ENCODE data around the gene CDC45.

DNA sequence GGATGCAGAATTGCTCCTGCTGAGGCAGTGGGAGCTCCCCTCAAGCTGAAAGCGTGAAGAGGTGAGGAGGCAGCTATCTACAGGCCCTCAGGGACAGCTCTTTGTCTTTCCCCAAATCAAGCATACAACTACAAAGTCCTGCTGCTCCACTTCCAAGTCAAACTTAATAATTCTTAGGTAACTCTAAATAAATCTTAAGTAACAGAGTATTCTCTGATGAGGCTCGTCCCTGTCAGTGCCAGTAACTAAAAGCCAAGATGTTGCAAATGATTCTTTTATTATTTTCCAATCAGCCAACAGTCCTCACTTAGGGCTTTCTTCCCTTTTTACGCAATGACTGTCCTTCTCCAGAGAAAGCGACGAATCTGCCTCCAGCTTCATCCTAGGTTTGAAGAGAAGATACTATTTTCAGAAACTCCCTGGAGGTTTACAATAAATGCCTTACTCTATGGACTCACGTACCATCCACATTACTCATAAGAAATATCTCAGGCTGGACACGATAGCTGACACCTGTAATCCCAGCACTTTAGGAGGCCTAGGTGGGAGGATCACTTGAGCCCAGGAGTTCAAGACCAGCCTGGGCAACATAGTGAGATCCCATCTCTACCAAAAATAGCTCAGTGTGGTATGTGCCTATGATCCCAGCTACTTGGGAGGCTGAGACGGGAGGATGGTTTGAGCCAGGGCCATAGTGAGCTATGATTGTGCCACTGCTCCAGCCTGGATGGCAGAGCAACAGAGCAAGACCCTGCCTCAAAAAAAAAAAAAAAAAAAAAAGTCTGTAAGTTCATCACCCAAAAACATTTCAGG lies 29.2 kb upstream of the CDC45 start:
- TF ChIP-seq POLR2A (IDR thresholded peaks at IDR 0.05; ENCODE audit: extremely low read depth, insufficient read length) (no peak), MYC (IDR thresholded peaks at IDR 0.05; ENCODE audit: low read depth, low read length) (no peak)
- TF ChIP-seq, protein P1, sequence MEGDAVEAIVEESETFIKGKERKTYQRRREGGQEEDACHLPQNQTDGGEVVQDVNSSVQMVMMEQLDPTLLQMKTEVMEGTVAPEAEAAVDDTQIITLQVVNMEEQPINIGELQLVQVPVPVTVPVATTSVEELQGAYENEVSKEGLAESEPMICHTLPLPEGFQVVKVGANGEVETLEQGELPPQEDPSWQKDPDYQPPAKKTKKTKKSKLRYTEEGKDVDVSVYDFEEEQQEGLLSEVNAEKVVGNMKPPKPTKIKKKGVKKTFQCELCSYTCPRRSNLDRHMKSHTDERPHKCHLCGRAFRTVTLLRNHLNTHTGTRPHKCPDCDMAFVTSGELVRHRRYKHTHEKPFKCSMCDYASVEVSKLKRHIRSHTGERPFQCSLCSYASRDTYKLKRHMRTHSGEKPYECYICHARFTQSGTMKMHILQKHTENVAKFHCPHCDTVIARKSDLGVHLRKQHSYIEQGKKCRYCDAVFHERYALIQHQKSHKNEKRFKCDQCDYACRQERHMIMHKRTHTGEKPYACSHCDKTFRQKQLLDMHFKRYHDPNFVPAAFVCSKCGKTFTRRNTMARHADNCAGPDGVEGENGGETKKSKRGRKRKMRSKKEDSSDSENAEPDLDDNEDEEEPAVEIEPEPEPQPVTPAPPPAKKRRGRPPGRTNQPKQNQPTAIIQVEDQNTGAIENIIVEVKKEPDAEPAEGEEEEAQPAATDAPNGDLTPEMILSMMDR (IDR thresholded peaks at IDR 0.05; ENCODE audit: low read depth, low read length): no peak
- TF ChIP-seq, protein P2, sequence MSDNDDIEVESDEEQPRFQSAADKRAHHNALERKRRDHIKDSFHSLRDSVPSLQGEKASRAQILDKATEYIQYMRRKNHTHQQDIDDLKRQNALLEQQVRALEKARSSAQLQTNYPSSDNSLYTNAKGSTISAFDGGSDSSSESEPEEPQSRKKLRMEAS (IDR thresholded peaks at IDR 0.05; ENCODE audit: low read depth, low read length): no peak

Measured in NB4 (cell line).